Suppressor macrophage (primary cell): ENCODE data around the gene FNDC11.
A peak's percentile ranks its signal among the peaks of the same experiment; 100 is the strongest.
"Not testable (repeated sequence)": the region's sequence is repeated elsewhere in the genome, so short reads cannot be mapped to it uniquely, and the experiment has no call there.

ENCODE experiments used
- DNase-seq, 4 experiments: peaks; one replicate each; pipeline ENCODE4 v3.0.0-alpha.2; 2020 to 2022

The FNDC11 gene

GRCh38 chr20:63601679-63602078, 47.7 kb downstream of the FNDC11 start:
- not testable (repeated sequence) for DNase-seq

- DNase-seq, result peak in 2 of 4 experiments; percentile 6 to 21
These were observed 48.4 kb downstream of the FNDC11 start for GRCh38 chr20:63602321-63602720.
